EL (cell line): ENCODE data around the gene IL34.
A peak's percentile ranks its signal among the peaks of the same experiment; 100 is the strongest.
"Not testable (repeated sequence)": the region's sequence is repeated elsewhere in the genome, so short reads cannot be mapped to it uniquely, and the experiment has no call there.

Experiments used
- DNase-seq: peaks from one replicate; pipeline ENCODE4 v3.0.0-alpha.2; 2016

The IL34 gene

GRCh38 chr16:70632273-70632672, 14.1 kb upstream of the IL34 start:
- DNase-seq: no peak

- not testable (repeated sequence) for DNase-seq
Measured at GRCh38 chr16:70633617-70634016, 12.7 kb upstream of the IL34 start.

GRCh38 chr16:70634861-70635260, 11.5 kb upstream of the IL34 start:
- DNase-seq: peak; percentile 24

- peak; percentile 71 for DNase-seq
Measured at GRCh38 chr16:70635336-70636016, 10.9 kb upstream of the IL34 start.

GRCh38 chr16:70638814-70639792, 7.3 kb upstream of the IL34 start:
- DNase-seq: peak; percentile 45

- DNase-seq: no peak
Measured at GRCh38 chr16:70642633-70643032, 3.7 kb upstream of the IL34 start.

GRCh38 chr16:70643264-70643663, 3.1 kb upstream of the IL34 start:
- DNase-seq: not testable (repeated sequence)

GRCh38 chr16:70644763-70645597, 1.4 kb upstream of the IL34 start:
- DNase-seq: no peak

GRCh38 chr16:70647441-70648359, 1.3 kb downstream of the IL34 start:
- no peak for DNase-seq

GRCh38 chr16:70648606-70649005, 2.2 kb downstream of the IL34 start:
- DNase-seq: no peak

GRCh38 chr16:70649300-70649699, 2.9 kb downstream of the IL34 start:
- DNase-seq: peak; percentile 35

GRCh38 chr16:70650216-70650615, 3.9 kb downstream of the IL34 start:
- no peak for DNase-seq

GRCh38 chr16:70651524-70651923, 5.2 kb downstream of the IL34 start:
- DNase-seq: no peak

- no peak for DNase-seq
Measured at GRCh38 chr16:70652322-70652721, 6.0 kb downstream of the IL34 start.

GRCh38 chr16:70653406-70653805, 7.0 kb downstream of the IL34 start:
- DNase-seq: no peak

- DNase-seq: peak; percentile 87
Measured at GRCh38 chr16:70653809-70654771, 7.7 kb downstream of the IL34 start.

- no peak for DNase-seq
Measured at GRCh38 chr16:70656065-70656711, 9.8 kb downstream of the IL34 start.

GRCh38 chr16:70656712-70657263, 10.4 kb downstream of the IL34 start:
- DNase-seq: no peak

- no peak for DNase-seq
Measured at GRCh38 chr16:70657956-70658355, 11.6 kb downstream of the IL34 start.

- no peak for DNase-seq
Measured at GRCh38 chr16:70658921-70659320, 12.6 kb downstream of the IL34 start.
